CMK (cell line): ENCODE results near the gene HOXB3.

Source experiments
- DNase-seq: peaks from one replicate; pipeline ENCODE4 v3.0.0-alpha.2; 2010; ENCODE audit warnings: low read depth

Gene HOXB3

GRCh38 chr17:48500435-48501426 lies 89.3 kb downstream of the HOXB3 start:
- DNase-seq: no peak

DNA sequence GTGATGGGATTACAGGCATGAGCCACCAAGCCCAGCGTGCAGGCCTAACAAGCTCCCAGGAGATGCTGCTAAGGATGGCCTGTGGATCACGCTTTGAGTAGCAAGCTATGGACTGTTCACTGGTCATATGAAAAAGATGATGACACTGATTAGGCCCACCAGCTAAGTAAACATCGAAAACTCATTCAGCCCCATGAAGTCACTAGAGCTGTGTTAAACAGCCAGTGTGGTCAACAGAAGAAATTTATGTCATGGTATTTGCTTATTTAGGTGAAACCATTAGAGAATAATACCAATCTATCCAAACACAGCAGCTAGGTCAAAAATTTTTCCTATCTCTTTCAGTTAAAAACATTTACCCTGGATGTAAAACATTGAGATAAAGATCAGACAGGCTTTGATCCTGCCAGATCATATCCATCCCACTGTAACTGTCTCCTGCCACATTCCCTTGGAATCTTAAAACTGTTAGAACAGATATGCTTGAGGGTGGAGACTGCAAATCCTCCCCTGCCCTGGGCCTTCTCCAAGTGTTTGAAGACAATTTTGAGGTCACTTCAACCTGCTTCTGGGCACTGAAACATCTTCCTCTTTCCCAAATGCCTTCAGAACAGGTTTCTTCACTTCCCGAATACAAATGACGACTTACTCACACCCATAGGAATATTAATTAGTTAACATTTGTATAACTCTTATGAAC lies 90.2 kb downstream of the HOXB3 start:
- DNase-seq: no peak

- DNase-seq: no peak
Observed at GRCh38 chr17:48499248-48499647, 90.8 kb downstream of the HOXB3 start.
